Endothelial cell of umbilical vein (primary cell): ENCODE data around the gene FRMD5. TPM values are rescaled to one million over a fixed set of nuclear protein-coding genes. Genes with fewer than 3 reads are reported as not detected.

Experiments
- BruUV-seq: library from RNA; stranded (reverse); fragments of 400-500 nt; replicated peaks from 2 replicates; lab custom pipeline; 2021; lab: Mats Ljungman, UMichigan
- CTCF ChIA-PET: fragments of 300-600, 350-600 bp; sonication (Branson Sonifier 250); formaldehyde crosslinking; loops from one replicate; lab custom pipeline; 2021; ENCODE audit warnings: antibody characterized with exemption, inconsistent platforms; lab: Charles Lee
- POLR2A ChIA-PET: fragments of 300-600, 350-600 bp; sonication (Branson Sonifier 250); formaldehyde crosslinking; loops from one replicate; lab custom pipeline; 2021; ENCODE audit warnings: antibody characterized with exemption, inconsistent platforms; lab: Charles Lee
- DNase-seq: peaks from one replicate; pipeline ENCODE4 v3.0.0-alpha.2; 2011; ENCODE audit warnings: low read depth, low spot score
- FAIRE-seq: peaks from 2 replicates; lab custom pipeline; 2011; peaks lifted over from hg19 to GRCh38; lab: Jason Lieb, UNC
- H2AFZ ChIP-seq: 2 replicates; pipeline ENCODE4 v1.6.0; 2012; ENCODE audit warnings: low read depth, low read length, control low read depth, inconsistent platforms
- H3K27ac ChIP-seq: 2 replicates; pipeline ENCODE4 v1.5.1; 2011; ENCODE audit warnings: low read depth, mild to moderate bottlenecking, control low read depth, low read length, moderate library complexity; ENCODE audit not compliant: insufficient read depth
- H3K27me3 ChIP-seq, 2 experiments: 2 replicates each; pipeline versions ENCODE4 v1.6.0 to v1.6.1; 2011; ENCODE audit warnings: low read length in 2 of 2, mixed read lengths in 1 of 2; ENCODE audit not compliant: control insufficient read depth in 2 of 2, insufficient read depth in 2 of 2
- H3K36me3 ChIP-seq, 2 experiments: 2 replicates in 1 of 2; 3 replicates in 1 of 2; pipeline ENCODE4 v1.5.1; 2011; ENCODE audit warnings: low read length in 2 of 2, mild to moderate bottlenecking in 1 of 2, moderate library complexity in 1 of 2; ENCODE audit not compliant: control insufficient read depth in 2 of 2, insufficient read depth in 2 of 2; ENCODE audit errors: extremely low read depth in 1 of 2
- H3K4me1 ChIP-seq: 3 replicates; pipeline ENCODE4 v1.5.1; 2011; ENCODE audit warnings: mild to moderate bottlenecking, low read length; ENCODE audit not compliant: control insufficient read depth, insufficient read depth; ENCODE audit errors: extremely low read depth
- H3K4me2 ChIP-seq: 2 replicates; pipeline ENCODE4 v1.6.1; 2011; ENCODE audit warnings: low read length, control low read depth, mixed read lengths; ENCODE audit not compliant: insufficient read depth
- H3K4me3 ChIP-seq, 3 experiments: fragments of 200-600 bp in 1 of 3; sonication (generic), shearing (Covaris generic) in 1 of 3; replicated peaks in 1 of 3; 2 replicates each; pipeline ENCODE4 v1.5.1; 2011 to 2016; ENCODE audit warnings: control low read depth in 3 of 3, low read length in 3 of 3, mild to moderate bottlenecking in 2 of 3, inconsistent platforms in 1 of 3, low read depth in 1 of 3, moderate library complexity in 1 of 3; ENCODE audit not compliant: insufficient read depth in 1 of 3
- H3K79me2 ChIP-seq: 2 replicates; pipeline ENCODE4 v1.6.0; 2012; ENCODE audit warnings: low read length, inconsistent platforms; ENCODE audit not compliant: control insufficient read depth, insufficient read depth
- H3K9ac ChIP-seq: replicated peaks from 2 replicates; pipeline ENCODE3; 2011; ENCODE audit warnings: low read length, control low read depth; ENCODE audit not compliant: insufficient read depth; ENCODE audit errors: extremely low read depth
- H3K9me1 ChIP-seq: replicated peaks from 3 replicates; pipeline ENCODE4 v1.6.0; 2011; ENCODE audit warnings: mild to moderate bottlenecking, low read length; ENCODE audit not compliant: control insufficient read depth, insufficient read depth; ENCODE audit errors: extremely low read depth
- H3K9me3 ChIP-seq: replicated peaks from 2 replicates; pipeline ENCODE4 v1.5.1; 2012; ENCODE audit warnings: low read length, inconsistent platforms; ENCODE audit not compliant: control insufficient read depth, insufficient read depth
- H4K20me1 ChIP-seq: replicated peaks from 2 replicates; pipeline ENCODE3; 2011; ENCODE audit warnings: mild to moderate bottlenecking, low read length; ENCODE audit not compliant: control insufficient read depth, insufficient read depth; ENCODE audit errors: extremely low read depth
- CTCF ChIP-seq, 2 donors: IDR thresholded peaks; 1 replicate in 1 of 2; 2 replicates in 1 of 2; pipeline ENCODE4 v1.5.1; 2011; ENCODE audit warnings: low read length in 2 of 2, mild to moderate bottlenecking in 2 of 2, moderate library complexity in 2 of 2, control low read depth in 1 of 2, inconsistent platforms in 1 of 2, low read depth in 1 of 2; ENCODE audit not compliant: insufficient read depth in 1 of 2; ENCODE audit errors: extremely low read depth in 1 of 2
- EZH2 ChIP-seq: IDR thresholded peaks from 2 replicates; pipeline ENCODE4 v1.6.1; 2012; ENCODE audit warnings: borderline replicate concordance, low read depth, mild to moderate bottlenecking, moderate library complexity, low read length, inconsistent platforms; ENCODE audit not compliant: severe bottlenecking
- GATA2 ChIP-seq: IDR thresholded peaks from 2 replicates; pipeline ENCODE4 v1.7.0; 2011; ENCODE audit warnings: low read depth, mild to moderate bottlenecking, moderate library complexity, mixed read lengths, low read length; ENCODE audit not compliant: insufficient read length, insufficient read depth
- JUN ChIP-seq: IDR thresholded peaks from 2 replicates; pipeline ENCODE4 v1.6.1; 2011; ENCODE audit warnings: borderline replicate concordance, low read depth; ENCODE audit not compliant: insufficient read length, insufficient read depth
- POLR2AphosphoS5 ChIP-seq: IDR thresholded peaks from 2 replicates; pipeline ENCODE4 v1.6.1; 2012; ENCODE audit warnings: low read depth, mild to moderate bottlenecking, control low read depth, low read length, moderate library complexity; ENCODE audit not compliant: insufficient read depth
- dilution Hi-C: fragments of 300-500 bp; cut with MboI; formaldehyde crosslinking; loops from one replicate; pipeline ENCODE4 v1.15.0; 2019; ENCODE audit warnings: low sequenced_read_pairs; ENCODE audit not compliant: extremely low pct_ligation_motif_present
- intact Hi-C: fragments of 100-400 bp; cut with micrococcal nuclease; formaldehyde crosslinking; loops from one replicate; pipeline ENCODE4 v1.10.0; 2022
- polyA plus RNA-seq, 4 experiments: library from polyadenylated mRNA; depleted of rRNA in 3 of 4; stranded (reverse) in 3 of 4; unstranded in 1 of 4; fragments of >200 nt; gene quantifications; 2 replicates each; pipeline versions ENCODE4 v1.2.1 to v1.2.3, GENCODE V29; 2011 to 2012; ENCODE audit warnings: missing spikeins in 1 of 4
- total RNA-seq: library from RNA; stranded (reverse); gene quantifications from 2 replicates; pipeline ENCODE4 v1.2.3, GENCODE V29; 2021

The FRMD5 gene
- total and polyA plus RNA-seq, 2 donors (not counting 3 experiments of a cell fraction or from before 2014, with no cell fraction given), result 16.7 to 20.2 TPM

GRCh38 chr15:43872416-43873020, 322.6 kb downstream of the FRMD5 start:
- ChIA-PET POLR2A (no interaction called here), CTCF (interaction anchor here (1.0 to 3.4 kb wide), 4 partner anchors 9 to 629 kb away, joined by 3 to 28 read pairs (median 4); partner anchors contain the start of gene CTDSPL2)
- Histone ChIP-seq H3K27ac (no peak overlapping the region), H3K79me2 (no peaks in the 10 kb centered on the region), H2AFZ (no peak overlapping the region), H3K9me1 (no peaks in the 10 kb centered on the region), H3K4me1 (peaks cover 3% of the 10 kb centered on the region), H4K20me1 (no peaks in the 10 kb centered on the region), H3K4me2 (no peak overlapping the region), H3K27me3 (no peaks in the 10 kb centered on the region), H3K9ac (no peak overlapping the region), H3K9me3 (no peaks in the 10 kb centered on the region), H3K36me3 (peaks cover 6 to 8% of the 10 kb centered on the region in 2 experiments), H3K4me3 (no peak overlapping the region)
- FAIRE-seq (peak; percentile 91), DNase-seq (peak; percentile 70)
- dilution Hi-C loops, result no loop called here
- TF ChIP-seq GATA2, result no peak
- TF ChIP-seq POLR2AphosphoS5, result no peak
- no peak for TF ChIP-seq EZH2
- no peak for TF ChIP-seq JUN
- peak; percentile 55 to 68 for TF ChIP-seq CTCF (IDR thresholded peaks at IDR 0.05; ENCODE audit: extremely low read depth in 1 of 2, insufficient read depth in 1 of 2, low read depth in 1 of 2, low read length in 2 of 2)
- intact Hi-C loops, result loop anchor here (1.0 to 5.0 kb wide), 3 partner anchors 347 to 628 kb away; partner anchors contain the start of gene CTDSPL2
- no TSS peak for BruUV-seq
